Glutamatergic neuron (in vitro differentiated cells): ENCODE measurements around the gene DISC1. TPM values are rescaled to one million over a fixed set of nuclear protein-coding genes. Genes with fewer than 3 reads are reported as not detected.

Source experiments
- DNase-seq: peaks from one replicate; pipeline ENCODE4 v3.0.0; 2022
- H3K27ac Mint-ChIP-seq: one replicate; pipeline ENCODE4 v1.8.0; 2020; ENCODE audit warnings: mild to moderate bottlenecking, mixed read lengths, inconsistent platforms; ENCODE audit not compliant: unreplicated experiment
- H3K27me3 Mint-ChIP-seq: one replicate; pipeline ENCODE4 v1.8.0; 2020; ENCODE audit warnings: mild to moderate bottlenecking, moderate library complexity, mixed read lengths, inconsistent platforms; ENCODE audit not compliant: unreplicated experiment
- H3K36me3 Mint-ChIP-seq: one replicate; pipeline ENCODE4 v1.8.0; 2020; ENCODE audit warnings: mild to moderate bottlenecking, mixed read lengths, inconsistent platforms; ENCODE audit not compliant: unreplicated experiment
- H3K4me1 Mint-ChIP-seq: one replicate; pipeline ENCODE4 v1.8.0; 2020; ENCODE audit warnings: mild to moderate bottlenecking, low read depth, mixed read lengths, inconsistent platforms; ENCODE audit not compliant: unreplicated experiment
- H3K4me3 Mint-ChIP-seq: one replicate; pipeline ENCODE4 v1.8.0; 2020; ENCODE audit warnings: mild to moderate bottlenecking, mixed read lengths, inconsistent platforms; ENCODE audit not compliant: unreplicated experiment
- H3K9me3 Mint-ChIP-seq: one replicate; pipeline ENCODE4 v1.8.0; 2020; ENCODE audit warnings: mild to moderate bottlenecking, moderate library complexity, mixed read lengths, inconsistent platforms; ENCODE audit not compliant: unreplicated experiment
- CTCF ChIP-seq: fragments of 200-600 bp; sonication (generic); IDR thresholded peaks from one replicate; pipeline ENCODE4 v1.5.0; 2021; ENCODE audit not compliant: partially characterized antibody, unreplicated experiment
- total RNA-seq: library from RNA; stranded (reverse); fragmentation: NEBNext Ultra II Directional; extraction: Animal tissue kit (Norgen Biotek cat#: 25700); gene quantifications from one replicate; pipeline ENCODE4 v1.2.1, GENCODE V29; 2021; ENCODE audit not compliant: unreplicated experiment

DISC1 gene
- total RNA-seq, 1 donor from 2014 or later, result 9.1 TPM

GRCh38 chr1:231890791-231891190 is 264.2 kb downstream of the DISC1 start:
- DNase-seq, result no peak
- peaks cover 2% of the 10 kb centered on the region for H3K9me3 Mint-ChIP-seq
- no peak overlapping the region for H3K4me3 Mint-ChIP-seq
- no peak for TF ChIP-seq CTCF
- peaks cover 17% of the 10 kb centered on the region for H3K4me1 Mint-ChIP-seq
- H3K27me3 Mint-ChIP-seq, result peaks cover 4% of the 10 kb centered on the region
- H3K27ac Mint-ChIP-seq, result no peak overlapping the region
- H3K36me3 Mint-ChIP-seq, result peaks cover 5% of the 10 kb centered on the region

GRCh38 chr1:231893400-231894102 is 267.0 kb downstream of the DISC1 start:
- Mint-ChIP-seq H3K9me3 (no peaks in the 10 kb centered on the region), H3K36me3 (no peaks in the 10 kb centered on the region), H3K27me3 (peaks cover 3% of the 10 kb centered on the region), H3K4me3 (no peak overlapping the region), H3K4me1 (peaks cover 14% of the 10 kb centered on the region), H3K27ac (no peak overlapping the region)
- no peak for DNase-seq
- no peak for TF ChIP-seq CTCF

- no peak for TF ChIP-seq CTCF
- no peak for DNase-seq
- Mint-ChIP-seq H3K36me3 (no peaks in the 10 kb centered on the region), H3K4me3 (no peak overlapping the region), H3K27ac (no peak overlapping the region), H3K27me3 (no peaks in the 10 kb centered on the region), H3K4me1 (peaks cover 1% of the 10 kb centered on the region), H3K9me3 (no peaks in the 10 kb centered on the region)
These were observed 270.2 kb downstream of the DISC1 start for GRCh38 chr1:231896806-231897205.

GRCh38 chr1:231899046-231899445 is 272.5 kb downstream of the DISC1 start:
- H3K36me3 Mint-ChIP-seq, result peaks cover 3% of the 10 kb centered on the region
- no peaks in the 10 kb centered on the region for H3K27me3 Mint-ChIP-seq
- DNase-seq, result no peak
- H3K4me3 Mint-ChIP-seq, result no peak overlapping the region
- no peaks in the 10 kb centered on the region for H3K9me3 Mint-ChIP-seq
- TF ChIP-seq CTCF, result no peak
- no peak overlapping the region for H3K27ac Mint-ChIP-seq
- peaks cover 1% of the 10 kb centered on the region for H3K4me1 Mint-ChIP-seq

GRCh38 chr1:231899713-231900435 is 273.3 kb downstream of the DISC1 start:
- Mint-ChIP-seq H3K4me3 (no peak overlapping the region), H3K9me3 (no peaks in the 10 kb centered on the region), H3K27me3 (no peaks in the 10 kb centered on the region), H3K36me3 (peaks cover 11% of the 10 kb centered on the region), H3K4me1 (peaks cover 1% of the 10 kb centered on the region), H3K27ac (no peak overlapping the region)
- DNase-seq, result no peak
- no peak for TF ChIP-seq CTCF
